ENCODE data around the gene CCL11. TPM values are rescaled to one million over a fixed set of nuclear protein-coding genes. Genes with fewer than 3 reads are reported as not detected.

The CCL11 gene
- not detected for polyA plus RNA-seq (2012; ENCODE audit: low read depth, missing spikeins)

GRCh38 chr17:34285286-34285792, at the start of gene CCL11:
CCL11 (plus strand) TSS chr17:34285742; CDS start chr17:34285809, 67 bp downstream.
- TF ChIP-seq POLR2AphosphoS5 (IDR thresholded peaks at IDR 0.05; ENCODE audit: low read depth, low read length) (no peak), POLR2A (IDR thresholded peaks at IDR 0.05; ENCODE audit: low read depth, low read length) (no peak), POU2F2 (IDR thresholded peaks at IDR 0.05; ENCODE audit: low read depth, low read length) (no peak), PAX5 (IDR thresholded peaks at IDR 0.05; ENCODE audit: insufficient read depth, low read length, severe bottlenecking) (no peak), TAF1 (IDR thresholded peaks at IDR 0.05; ENCODE audit: low read depth, low read length) (no peak), SPI1 (IDR thresholded peaks at IDR 0.05; ENCODE audit: low read depth, low read length) (no peak)
- DNase-seq (ENCODE audit: insufficient read length, low spot score) (no peak), FAIRE-seq (no peak)

- FAIRE-seq (no peak), DNase-seq (ENCODE audit: insufficient read length, low spot score) (no peak)
- TF ChIP-seq POLR2A (IDR thresholded peaks at IDR 0.05; ENCODE audit: low read depth, low read length) = no peak
- TF ChIP-seq PAX5 (IDR thresholded peaks at IDR 0.05; ENCODE audit: insufficient read depth, low read length, severe bottlenecking) = no peak
- no peak for TF ChIP-seq SPI1 (IDR thresholded peaks at IDR 0.05; ENCODE audit: low read depth, low read length)
- no peak for TF ChIP-seq POU2F2 (IDR thresholded peaks at IDR 0.05; ENCODE audit: low read depth, low read length)
- no peak for TF ChIP-seq POLR2AphosphoS5 (IDR thresholded peaks at IDR 0.05; ENCODE audit: low read depth, low read length)
- no peak for TF ChIP-seq TAF1 (IDR thresholded peaks at IDR 0.05; ENCODE audit: low read depth, low read length)
Measured at GRCh38 chr17:34236281-34236892, 49.2 kb upstream of the CCL11 start.

GRCh38 chr17:34237458-34237857, 48.1 kb upstream of the CCL11 start:
- no peak for FAIRE-seq
- no peak for TF ChIP-seq POU2F2 (IDR thresholded peaks at IDR 0.05; ENCODE audit: low read depth, low read length)
- no peak for TF ChIP-seq SPI1 (IDR thresholded peaks at IDR 0.05; ENCODE audit: low read depth, low read length)
- TF ChIP-seq PAX5 (IDR thresholded peaks at IDR 0.05; ENCODE audit: insufficient read depth, low read length, severe bottlenecking) = no peak
- no peak for TF ChIP-seq POLR2A (IDR thresholded peaks at IDR 0.05; ENCODE audit: low read depth, low read length)
- TF ChIP-seq TAF1 (IDR thresholded peaks at IDR 0.05; ENCODE audit: low read depth, low read length) = no peak
- no peak for TF ChIP-seq POLR2AphosphoS5 (IDR thresholded peaks at IDR 0.05; ENCODE audit: low read depth, low read length)
- no peak for DNase-seq (ENCODE audit: insufficient read length, low spot score)

GRCh38 chr17:34241062-34241461, 44.5 kb upstream of the CCL11 start:
- no peak for FAIRE-seq
- TF ChIP-seq POLR2A (IDR thresholded peaks at IDR 0.05; ENCODE audit: low read depth, low read length) (no peak), TAF1 (IDR thresholded peaks at IDR 0.05; ENCODE audit: low read depth, low read length) (no peak), POU2F2 (IDR thresholded peaks at IDR 0.05; ENCODE audit: low read depth, low read length) (no peak), POLR2AphosphoS5 (IDR thresholded peaks at IDR 0.05; ENCODE audit: low read depth, low read length) (no peak), PAX5 (IDR thresholded peaks at IDR 0.05; ENCODE audit: insufficient read depth, low read length, severe bottlenecking) (no peak), SPI1 (IDR thresholded peaks at IDR 0.05; ENCODE audit: low read depth, low read length) (no peak)
- no peak for DNase-seq (ENCODE audit: insufficient read length, low spot score)

GRCh38 chr17:34242587-34243363, 42.8 kb upstream of the CCL11 start:
- DNase-seq (ENCODE audit: insufficient read length, low spot score) (no peak), FAIRE-seq (peak; percentile 13)
- TF ChIP-seq POU2F2 (IDR thresholded peaks at IDR 0.05; ENCODE audit: low read depth, low read length) = no peak
- 0 out of 2 replicates have a peak, but pooled peaks have one; percentile 26 for TF ChIP-seq SPI1 (IDR thresholded peaks at IDR 0.05; ENCODE audit: low read depth, low read length)

- DNase-seq (ENCODE audit: insufficient read length, low spot score) (no peak), FAIRE-seq (no peak)
- TF ChIP-seq POLR2A (IDR thresholded peaks at IDR 0.05; ENCODE audit: low read depth, low read length) (no peak), POU2F2 (IDR thresholded peaks at IDR 0.05; ENCODE audit: low read depth, low read length) (no peak), TAF1 (IDR thresholded peaks at IDR 0.05; ENCODE audit: low read depth, low read length) (no peak), SPI1 (IDR thresholded peaks at IDR 0.05; ENCODE audit: low read depth, low read length) (no peak)
Measured at GRCh38 chr17:34243364-34244320, 41.9 kb upstream of the CCL11 start.

- FAIRE-seq = no peak
- no peak for DNase-seq (ENCODE audit: insufficient read length, low spot score)
Measured at GRCh38 chr17:34245351-34245905, 40.1 kb upstream of the CCL11 start.

GRCh38 chr17:34246446-34246845, 39.1 kb upstream of the CCL11 start:
- FAIRE-seq = no peak
- no peak for DNase-seq (ENCODE audit: insufficient read length, low spot score)
- TF ChIP-seq PAX5 (IDR thresholded peaks at IDR 0.05; ENCODE audit: insufficient read depth, low read length, severe bottlenecking) (no peak), POU2F2 (IDR thresholded peaks at IDR 0.05; ENCODE audit: low read depth, low read length) (no peak), POLR2AphosphoS5 (IDR thresholded peaks at IDR 0.05; ENCODE audit: low read depth, low read length) (no peak), POLR2A (IDR thresholded peaks at IDR 0.05; ENCODE audit: low read depth, low read length) (no peak), SPI1 (IDR thresholded peaks at IDR 0.05; ENCODE audit: low read depth, low read length) (no peak), TAF1 (IDR thresholded peaks at IDR 0.05; ENCODE audit: low read depth, low read length) (no peak)

More at GRCh38 chr17:34245351-34245905, 40.1 kb upstream of the CCL11 start:
- TF ChIP-seq SPI1 (IDR thresholded peaks at IDR 0.05; ENCODE audit: low read depth, low read length) (no peak), POLR2AphosphoS5 (IDR thresholded peaks at IDR 0.05; ENCODE audit: low read depth, low read length) (no peak), POLR2A (IDR thresholded peaks at IDR 0.05; ENCODE audit: low read depth, low read length) (no peak), PAX5 (IDR thresholded peaks at IDR 0.05; ENCODE audit: insufficient read depth, low read length, severe bottlenecking) (no peak), POU2F2 (IDR thresholded peaks at IDR 0.05; ENCODE audit: low read depth, low read length) (no peak)

All from GM12891 (cell line).